Ishikawa (cell line): ENCODE measurements around the gene DHRS1.

Experiments used
- CEBPB ChIP-seq: IDR thresholded peaks from 2 replicates; pipeline ENCODE4 v1.6.1; 2012
- CREB1 ChIP-seq: IDR thresholded peaks from 2 replicates; pipeline ENCODE4 v1.6.1; 2012; ENCODE audit warnings: low read depth
- EGR1 ChIP-seq: IDR thresholded peaks from 2 replicates; pipeline ENCODE4 v1.6.1; 2012
- EP300 ChIP-seq: IDR thresholded peaks from 2 replicates; pipeline ENCODE4 v1.6.1; 2012; ENCODE audit warnings: borderline replicate concordance
- FOXM1 ChIP-seq: IDR thresholded peaks from 2 replicates; pipeline ENCODE4 v1.6.1; 2012; ENCODE audit warnings: low read depth, borderline replicate concordance
- NFIC ChIP-seq: IDR thresholded peaks from 2 replicates; pipeline ENCODE4 v1.6.1; 2012
- RAD21 ChIP-seq: IDR thresholded peaks from 2 replicates; pipeline ENCODE4 v1.6.1; 2012; ENCODE audit warnings: low read depth
- TAF1 ChIP-seq: IDR thresholded peaks from 2 replicates; pipeline ENCODE4 v1.6.1; 2012; ENCODE audit warnings: low read depth, mild to moderate bottlenecking
- TCF12 ChIP-seq: IDR thresholded peaks from 2 replicates; pipeline ENCODE4 v1.6.1; 2012; ENCODE audit warnings: low read depth
- TEAD4 ChIP-seq: IDR thresholded peaks from 2 replicates; pipeline ENCODE4 v1.6.1; 2012
- YY1 ChIP-seq: IDR thresholded peaks from 2 replicates; pipeline ENCODE4 v1.6.1; 2012; ENCODE audit warnings: low read depth
- ZBTB7A ChIP-seq: IDR thresholded peaks from 2 replicates; pipeline ENCODE4 v1.6.1; 2012; ENCODE audit warnings: low read depth
- TF ChIP-seq, protein P1 (sequence below): IDR thresholded peaks from 2 replicates; pipeline ENCODE4 v1.6.1; 2012
- TF ChIP-seq, protein P2 (sequence below): IDR thresholded peaks from 2 replicates; pipeline ENCODE4 v1.6.1; 2012; ENCODE audit warnings: low read depth, mild to moderate bottlenecking
- TF ChIP-seq, protein P3 (sequence below): IDR thresholded peaks from 2 replicates; pipeline ENCODE4 v1.6.1; 2012

The DHRS1 gene

DNA sequence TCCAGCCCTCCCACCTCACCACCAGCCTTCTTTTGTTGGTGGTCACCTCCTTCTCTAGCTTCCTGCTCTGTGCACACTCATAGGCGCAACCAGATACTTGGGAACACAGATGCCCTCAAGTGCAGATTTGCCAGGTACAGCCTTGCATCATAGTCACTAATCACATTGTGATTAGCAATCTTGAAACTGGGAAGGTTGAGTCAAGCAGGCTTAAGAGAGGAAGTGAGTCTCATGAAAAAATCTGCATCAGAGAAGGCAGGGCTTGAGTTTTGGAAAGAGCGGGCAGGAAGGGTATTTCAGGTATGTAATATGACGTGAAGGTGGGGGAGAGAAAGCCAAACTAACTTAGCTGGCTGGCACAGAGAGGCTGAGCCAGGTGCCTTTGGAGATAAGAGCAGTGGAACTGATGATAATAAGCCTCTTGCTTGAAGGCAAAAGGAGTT is 25.5 kb downstream of the DHRS1 start:
- TF ChIP-seq RAD21 (no peak), TCF12 (no peak), NFIC (no peak), CEBPB (no peak), EP300 (no peak)
- TF ChIP-seq, protein P1, sequence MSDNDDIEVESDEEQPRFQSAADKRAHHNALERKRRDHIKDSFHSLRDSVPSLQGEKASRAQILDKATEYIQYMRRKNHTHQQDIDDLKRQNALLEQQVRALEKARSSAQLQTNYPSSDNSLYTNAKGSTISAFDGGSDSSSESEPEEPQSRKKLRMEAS = no peak

DNA sequence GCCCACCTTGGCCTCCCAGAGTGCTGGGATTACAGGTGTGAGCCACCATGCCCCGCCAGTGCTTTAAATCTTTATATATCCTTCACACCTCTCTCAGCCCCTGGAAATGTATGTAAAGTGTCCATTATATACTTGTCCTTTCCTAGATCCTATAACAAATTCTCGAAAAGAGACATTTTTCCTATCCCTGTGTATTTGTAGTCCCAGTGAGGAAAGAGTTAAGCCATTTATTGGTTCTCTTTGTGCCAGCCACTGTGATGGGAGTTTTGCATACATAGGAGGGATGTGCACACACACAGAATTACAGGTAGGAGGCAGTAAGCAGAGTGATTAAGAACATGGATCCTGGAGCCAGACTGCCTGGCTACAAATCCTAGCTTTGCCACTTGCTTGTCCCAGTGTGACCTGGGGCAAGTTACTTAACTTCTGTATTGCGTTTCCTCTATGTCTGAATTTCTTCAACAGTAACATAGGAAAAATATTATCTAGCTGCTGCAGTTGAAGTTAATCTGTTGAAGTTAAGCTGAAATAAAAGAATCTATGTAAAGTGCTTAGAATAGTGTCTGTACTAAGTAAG is 26.1 kb downstream of the DHRS1 start:
- no peak for TF ChIP-seq CEBPB
- TF ChIP-seq FOXM1 = no peak
- TF ChIP-seq RAD21 = no peak
- TF ChIP-seq, protein P2, sequence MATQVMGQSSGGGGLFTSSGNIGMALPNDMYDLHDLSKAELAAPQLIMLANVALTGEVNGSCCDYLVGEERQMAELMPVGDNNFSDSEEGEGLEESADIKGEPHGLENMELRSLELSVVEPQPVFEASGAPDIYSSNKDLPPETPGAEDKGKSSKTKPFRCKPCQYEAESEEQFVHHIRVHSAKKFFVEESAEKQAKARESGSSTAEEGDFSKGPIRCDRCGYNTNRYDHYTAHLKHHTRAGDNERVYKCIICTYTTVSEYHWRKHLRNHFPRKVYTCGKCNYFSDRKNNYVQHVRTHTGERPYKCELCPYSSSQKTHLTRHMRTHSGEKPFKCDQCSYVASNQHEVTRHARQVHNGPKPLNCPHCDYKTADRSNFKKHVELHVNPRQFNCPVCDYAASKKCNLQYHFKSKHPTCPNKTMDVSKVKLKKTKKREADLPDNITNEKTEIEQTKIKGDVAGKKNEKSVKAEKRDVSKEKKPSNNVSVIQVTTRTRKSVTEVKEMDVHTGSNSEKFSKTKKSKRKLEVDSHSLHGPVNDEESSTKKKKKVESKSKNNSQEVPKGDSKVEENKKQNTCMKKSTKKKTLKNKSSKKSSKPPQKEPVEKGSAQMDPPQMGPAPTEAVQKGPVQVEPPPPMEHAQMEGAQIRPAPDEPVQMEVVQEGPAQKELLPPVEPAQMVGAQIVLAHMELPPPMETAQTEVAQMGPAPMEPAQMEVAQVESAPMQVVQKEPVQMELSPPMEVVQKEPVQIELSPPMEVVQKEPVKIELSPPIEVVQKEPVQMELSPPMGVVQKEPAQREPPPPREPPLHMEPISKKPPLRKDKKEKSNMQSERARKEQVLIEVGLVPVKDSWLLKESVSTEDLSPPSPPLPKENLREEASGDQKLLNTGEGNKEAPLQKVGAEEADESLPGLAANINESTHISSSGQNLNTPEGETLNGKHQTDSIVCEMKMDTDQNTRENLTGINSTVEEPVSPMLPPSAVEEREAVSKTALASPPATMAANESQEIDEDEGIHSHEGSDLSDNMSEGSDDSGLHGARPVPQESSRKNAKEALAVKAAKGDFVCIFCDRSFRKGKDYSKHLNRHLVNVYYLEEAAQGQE = no peak
- TF ChIP-seq EGR1 = no peak
- TF ChIP-seq TCF12 = no peak
- TF ChIP-seq TEAD4 = no peak
- no peak for TF ChIP-seq CREB1
- no peak for TF ChIP-seq NFIC
- TF ChIP-seq YY1 = no peak
- TF ChIP-seq, protein P1 = no peak
- no peak for TF ChIP-seq EP300
- TF ChIP-seq TAF1 = no peak

DNA sequence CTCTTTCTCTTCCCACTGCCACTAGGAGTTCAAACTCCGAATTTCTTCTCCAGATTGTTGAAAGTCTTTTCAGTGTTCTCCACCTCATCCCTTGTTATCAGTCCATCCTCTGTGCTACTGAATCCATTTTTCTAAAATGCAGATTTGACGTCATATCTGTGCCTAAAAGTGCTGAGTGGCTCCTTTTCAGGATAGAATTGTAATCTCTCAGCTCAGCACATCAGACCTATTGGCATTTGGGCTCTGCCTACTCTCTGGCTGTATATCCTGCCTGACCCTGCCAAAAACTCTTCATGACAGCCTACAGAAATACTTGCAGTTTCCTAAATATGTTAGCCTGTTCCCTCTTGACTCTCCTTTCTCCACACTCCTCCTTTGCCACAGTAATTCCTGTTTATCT is 27.1 kb downstream of the DHRS1 start:
- TF ChIP-seq, protein P1 = no peak

DNA sequence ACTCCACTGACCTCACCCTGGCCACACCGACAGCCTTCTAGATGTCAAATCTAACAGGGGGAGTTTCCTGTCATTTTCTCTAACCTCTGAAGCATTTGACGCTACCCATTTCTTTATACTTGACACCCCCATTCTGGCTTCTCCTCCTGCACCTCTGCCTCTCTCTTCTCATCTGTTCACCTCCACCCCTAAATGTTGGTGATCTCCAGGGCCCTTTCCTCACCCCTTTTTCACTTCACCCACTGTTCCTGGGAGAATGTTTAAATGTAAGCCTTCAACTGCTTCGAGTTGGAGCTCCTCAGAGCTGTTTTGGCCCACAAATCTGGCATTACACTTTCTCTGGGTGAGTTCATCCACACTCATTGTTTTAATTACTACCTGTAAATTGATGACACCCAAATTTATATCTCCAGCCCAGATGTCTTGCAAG is 27.7 kb downstream of the DHRS1 start:
- no peak for TF ChIP-seq FOXM1
- TF ChIP-seq TCF12 = no peak
- TF ChIP-seq, protein P3, sequence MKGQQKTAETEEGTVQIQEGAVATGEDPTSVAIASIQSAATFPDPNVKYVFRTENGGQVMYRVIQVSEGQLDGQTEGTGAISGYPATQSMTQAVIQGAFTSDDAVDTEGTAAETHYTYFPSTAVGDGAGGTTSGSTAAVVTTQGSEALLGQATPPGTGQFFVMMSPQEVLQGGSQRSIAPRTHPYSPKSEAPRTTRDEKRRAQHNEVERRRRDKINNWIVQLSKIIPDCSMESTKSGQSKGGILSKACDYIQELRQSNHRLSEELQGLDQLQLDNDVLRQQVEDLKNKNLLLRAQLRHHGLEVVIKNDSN = no peak
- no peak for TF ChIP-seq YY1
- TF ChIP-seq EGR1 = no peak
- TF ChIP-seq EP300 = no peak

DNA sequence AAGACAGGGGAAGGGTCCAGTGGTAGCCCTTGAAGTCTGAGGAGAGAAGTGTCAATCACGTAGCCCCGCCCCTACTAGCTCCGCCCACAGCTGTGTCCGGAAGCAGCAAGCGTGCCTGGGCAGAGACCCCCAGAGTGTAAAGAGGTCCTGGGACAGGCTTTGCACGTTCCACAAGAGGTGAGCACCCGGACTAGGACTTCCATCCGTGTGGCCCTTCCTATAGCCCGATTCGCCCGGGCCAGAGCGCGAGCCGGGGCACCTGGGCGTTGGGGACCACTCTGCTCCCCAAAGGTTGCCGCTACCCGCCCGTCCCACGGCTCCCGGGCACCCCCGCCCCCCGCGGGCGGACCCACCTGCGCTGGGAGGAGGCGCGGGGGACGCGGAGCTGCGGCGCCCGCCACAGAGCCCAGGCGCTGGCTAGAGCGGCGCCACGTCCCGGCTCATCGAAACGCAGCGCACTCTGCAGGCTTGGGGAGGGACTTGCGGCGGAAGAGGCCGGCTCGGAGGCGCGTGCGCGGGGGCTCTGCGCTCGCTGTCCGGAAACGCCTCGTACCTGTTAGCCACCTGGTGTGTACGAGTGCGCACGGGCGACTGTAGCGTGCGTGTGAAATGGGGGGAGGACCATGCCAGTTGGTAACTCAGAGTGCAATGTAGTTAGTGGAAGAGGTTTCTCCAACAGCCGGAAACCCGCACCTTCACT is 28.3 kb downstream of the DHRS1 start, which contains the start of gene RABGGTA:
TSS of gene RABGGTA (minus strand) at position 464 of the 700 bp plus-strand sequence. CDS start 482 bp downstream, outside the sequence.
- TF ChIP-seq NFIC (no peak; the same call in 1 of the 2 replicates), YY1 (peak; percentile 44; the same call in 1 of the 2 replicates), EGR1 (peak; percentile 38; the same call in 1 of the 2 replicates), TCF12 (peak; percentile 73; the same call in 1 of the 2 replicates), ZBTB7A (peak; percentile 56; the same call in 1 of the 2 replicates), CREB1 (no peak), RAD21 (peak; percentile 19; the same call in 1 of the 2 replicates), TAF1 (peak; percentile 71), TEAD4 (no peak), EP300 (no peak), CEBPB (no peak)
- TF ChIP-seq, protein P3 = peak; percentile 48; the same call in 1 of the 2 replicates
- TF ChIP-seq, protein P1 = peak; percentile 98

DNA sequence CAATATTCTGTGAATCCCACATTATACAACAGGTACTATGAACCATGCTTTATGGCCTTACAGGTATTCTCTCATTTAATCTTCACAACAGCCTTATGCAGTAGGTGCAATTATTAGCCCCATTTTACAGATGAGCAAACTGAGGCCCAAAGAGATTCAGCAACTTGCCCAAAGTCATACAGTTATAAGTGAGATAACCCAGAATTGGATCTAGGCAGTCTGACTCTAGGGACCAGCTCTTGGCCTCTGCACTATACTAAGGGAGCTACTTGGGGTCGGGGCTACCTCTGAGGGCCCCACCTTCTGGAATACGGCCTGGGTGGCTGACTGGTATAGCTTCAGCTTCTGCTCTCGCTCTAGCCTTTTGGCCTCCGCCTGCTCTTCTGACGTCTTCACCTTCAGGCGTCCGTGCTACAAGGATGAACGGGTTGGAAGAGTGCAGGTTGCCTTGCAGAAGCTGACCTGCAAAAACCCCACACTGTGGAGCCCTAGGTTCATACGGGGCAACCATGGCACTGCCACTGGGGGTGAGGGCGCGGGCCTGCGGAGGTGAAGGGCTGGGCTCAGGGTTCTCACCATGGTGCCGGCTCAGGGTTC is 28.9 kb downstream of the DHRS1 start:
- TF ChIP-seq, protein P1 = no peak
- TF ChIP-seq TAF1 = no peak
- TF ChIP-seq, protein P3 = no peak
